ACC112 (cell line): Measurements from ENCODE around the gene RASA3.

ENCODE experiments used
- H2AFZ ChIP-seq: fragments of 200-600 bp; sonication (generic); one replicate; pipeline ENCODE4 v1.6.0; 2017; ENCODE audit warnings: antibody characterized with exemption, low read length; ENCODE audit not compliant: unreplicated experiment
- H3K27ac ChIP-seq: fragments of 200-600 bp; sonication (generic); 2 replicates; pipeline ENCODE4 v1.5.1; 2014; ENCODE audit warnings: low read depth, mild to moderate bottlenecking, antibody characterized with exemption, low read length, moderate library complexity
- H3K27me3 ChIP-seq: fragments of 200-600 bp; sonication (generic); 2 replicates; pipeline ENCODE4 v1.6.1; 2014; ENCODE audit warnings: mild to moderate bottlenecking, antibody characterized with exemption, low read length, moderate library complexity, mixed read lengths; ENCODE audit not compliant: insufficient read depth
- H3K36me3 ChIP-seq: fragments of 200-600 bp; sonication (generic); 2 replicates; pipeline ENCODE4 v1.6.1; 2016; ENCODE audit warnings: mild to moderate bottlenecking, antibody characterized with exemption, low read length, moderate library complexity, mixed read lengths; ENCODE audit not compliant: insufficient read depth
- H3K4me1 ChIP-seq: fragments of 200-600 bp; sonication (generic); one replicate; pipeline ENCODE4 v1.6.1; 2016; ENCODE audit warnings: low read length, mixed read lengths; ENCODE audit not compliant: insufficient read depth, unreplicated experiment, control insufficient read depth
- H3K4me3 ChIP-seq: fragments of 200-600 bp; sonication (generic); 2 replicates; pipeline ENCODE4 v1.5.1; 2014; ENCODE audit warnings: mild to moderate bottlenecking, low read depth, low read length
- H3K79me2 ChIP-seq: fragments of 200-600 bp; sonication (generic); one replicate; pipeline ENCODE4 v1.6.0; 2016; ENCODE audit warnings: low read length; ENCODE audit not compliant: control insufficient read depth, unreplicated experiment, insufficient read depth

The RASA3 gene

DNA sequence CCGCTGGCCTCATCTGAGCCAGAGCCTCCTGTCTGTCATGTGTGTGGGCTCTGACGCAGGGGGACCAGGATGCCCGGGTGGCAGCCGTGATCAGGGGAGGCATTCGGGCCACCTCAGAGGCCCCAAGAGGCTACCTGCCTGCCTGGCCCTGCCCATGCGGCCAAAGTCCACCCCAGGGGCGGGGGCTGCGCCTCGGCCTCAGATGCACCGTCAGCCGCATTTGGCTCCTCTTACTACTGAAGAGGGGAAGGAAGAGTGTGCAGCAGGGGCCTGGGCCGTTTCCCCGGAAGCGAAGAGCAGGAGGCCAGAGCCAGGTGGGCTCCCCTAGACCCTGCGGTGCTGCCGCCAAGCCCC, 192.5 kb downstream of the RASA3 start:
- Histone ChIP-seq H3K36me3 (no peaks in the 10 kb centered on the region), H3K4me1 (no peaks in the 10 kb centered on the region), H3K27ac (no peak overlapping the region), H3K4me3 (no peak overlapping the region), H3K79me2 (no peaks in the 10 kb centered on the region), H3K27me3 (no peaks in the 10 kb centered on the region), H2AFZ (no peak overlapping the region)

DNA sequence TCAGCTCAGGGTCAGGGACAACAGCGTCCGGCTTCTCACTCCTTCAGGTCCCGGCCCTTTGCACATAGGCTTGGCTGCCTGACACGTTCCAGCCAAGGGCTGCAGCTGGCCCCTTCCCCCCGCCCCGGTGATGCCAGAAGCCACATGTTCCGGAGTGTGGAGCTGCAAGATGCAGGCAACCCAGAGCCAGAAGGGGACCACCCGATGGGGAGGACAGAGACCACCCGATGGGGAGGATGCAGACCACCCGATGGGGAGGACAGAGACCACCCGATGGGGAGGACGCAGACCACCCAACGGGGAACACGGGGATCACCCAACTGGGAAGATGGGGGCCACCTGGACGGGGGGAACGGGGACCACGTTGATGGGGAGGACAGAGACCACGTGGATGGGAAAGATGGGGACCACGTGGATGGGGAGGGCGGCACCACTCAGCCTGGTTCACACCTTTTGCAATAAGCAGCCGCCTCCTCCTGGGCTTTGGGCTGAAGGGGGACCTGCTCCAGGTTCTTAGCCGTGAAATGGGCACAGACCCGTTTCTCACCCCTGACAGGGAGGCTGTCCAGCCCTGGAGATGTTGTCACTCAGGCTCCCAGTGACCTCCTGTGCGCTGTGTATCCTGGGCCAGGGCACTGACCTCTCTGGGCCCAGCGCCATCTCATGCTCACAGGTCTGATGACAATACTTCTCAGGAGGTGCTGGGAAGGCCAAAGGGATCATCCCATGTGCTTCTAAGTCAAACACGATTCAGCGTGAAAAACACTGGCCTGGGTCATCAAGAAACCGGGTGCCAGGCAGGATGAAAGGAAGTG, 193.1 kb downstream of the RASA3 start:
- Histone ChIP-seq H3K27me3 (no peaks in the 10 kb centered on the region), H3K4me3 (no peak overlapping the region), H3K79me2 (no peaks in the 10 kb centered on the region), H3K36me3 (no peaks in the 10 kb centered on the region), H2AFZ (no peak overlapping the region), H3K27ac (no peak overlapping the region), H3K4me1 (no peaks in the 10 kb centered on the region)

DNA sequence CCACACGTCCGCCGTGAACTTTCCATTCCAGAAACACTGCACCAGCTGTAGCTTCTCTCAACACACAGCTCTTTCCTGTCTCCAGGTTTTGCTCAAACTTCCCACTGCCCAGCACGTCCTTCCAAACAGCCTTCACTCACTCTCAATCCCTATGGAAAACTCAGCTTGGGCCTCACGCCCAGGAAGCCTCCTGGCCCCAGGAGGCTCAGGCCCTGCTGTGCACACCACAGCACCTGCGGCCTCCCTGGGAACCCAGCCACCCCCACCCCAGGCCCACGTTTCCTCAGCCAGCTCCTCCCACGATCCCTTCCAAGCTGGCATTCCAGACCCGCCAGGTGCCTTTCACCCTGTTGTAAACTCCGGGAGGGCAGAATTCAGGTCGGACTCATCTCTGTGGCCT, 193.7 kb downstream of the RASA3 start:
- Histone ChIP-seq H3K4me3 (no peak overlapping the region), H3K27ac (no peak overlapping the region), H3K79me2 (no peaks in the 10 kb centered on the region), H3K36me3 (no peaks in the 10 kb centered on the region), H3K4me1 (no peaks in the 10 kb centered on the region), H3K27me3 (no peaks in the 10 kb centered on the region), H2AFZ (no peak overlapping the region)

DNA sequence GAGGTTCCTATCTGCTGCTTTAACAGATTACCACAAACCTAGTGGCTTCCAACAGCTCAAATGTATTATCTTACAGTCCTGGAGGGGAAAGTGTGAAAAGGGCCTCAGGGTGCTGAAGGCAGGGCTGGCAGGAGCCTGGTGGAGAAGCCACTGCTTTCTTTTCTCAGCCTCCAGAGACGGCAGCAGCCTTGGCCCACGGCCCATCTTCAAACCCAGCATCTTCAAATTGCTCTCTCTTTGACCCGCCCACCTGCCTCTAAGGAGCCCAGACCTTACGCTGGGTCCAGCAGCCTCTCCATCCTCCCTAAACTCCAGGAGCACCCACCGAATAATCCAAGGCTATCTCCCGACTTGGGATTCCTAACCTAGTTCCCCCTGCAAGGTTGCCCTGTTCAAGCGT, 194.2 kb downstream of the RASA3 start:
- Histone ChIP-seq H3K27ac (no peak overlapping the region), H3K4me3 (no peak overlapping the region), H3K36me3 (no peaks in the 10 kb centered on the region), H3K27me3 (no peaks in the 10 kb centered on the region), H3K4me1 (no peaks in the 10 kb centered on the region), H2AFZ (no peak overlapping the region), H3K79me2 (no peaks in the 10 kb centered on the region)

DNA sequence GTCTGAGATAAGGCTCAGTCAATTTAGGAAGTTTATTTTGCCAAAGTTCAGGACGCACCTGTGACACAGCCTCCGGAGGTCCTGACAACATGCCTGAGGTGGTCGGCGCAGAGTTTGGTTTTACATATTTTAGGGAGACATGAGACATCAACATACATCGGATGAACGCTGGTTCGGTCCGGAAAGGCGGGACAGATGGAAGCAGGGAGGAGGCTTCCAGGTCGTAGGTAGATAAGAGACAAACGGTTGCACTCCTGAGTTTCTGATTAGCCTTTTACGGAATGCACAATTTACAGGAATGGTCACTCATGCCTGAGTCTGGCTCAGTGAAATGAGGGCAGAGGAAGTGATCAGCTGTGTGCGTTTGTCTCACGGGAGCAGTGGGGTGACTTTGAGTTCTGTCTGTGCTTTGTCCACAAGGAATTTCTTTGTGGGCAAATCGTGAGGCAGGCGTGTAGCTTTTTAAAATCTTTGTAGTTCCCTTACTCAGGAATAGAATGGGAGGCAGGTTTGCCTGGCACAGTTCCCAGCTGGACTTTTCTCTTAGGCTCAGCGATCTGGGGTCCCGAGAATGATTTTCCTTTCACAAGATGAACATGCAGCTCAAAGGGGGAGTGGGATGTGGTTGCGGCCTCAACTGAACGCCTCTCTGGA, 194.8 kb downstream of the RASA3 start:
- Histone ChIP-seq H3K79me2 (no peaks in the 10 kb centered on the region), H3K36me3 (no peaks in the 10 kb centered on the region), H3K4me1 (no peaks in the 10 kb centered on the region), H3K27me3 (no peaks in the 10 kb centered on the region), H3K4me3 (no peak overlapping the region), H2AFZ (no peak overlapping the region), H3K27ac (no peak overlapping the region)

DNA sequence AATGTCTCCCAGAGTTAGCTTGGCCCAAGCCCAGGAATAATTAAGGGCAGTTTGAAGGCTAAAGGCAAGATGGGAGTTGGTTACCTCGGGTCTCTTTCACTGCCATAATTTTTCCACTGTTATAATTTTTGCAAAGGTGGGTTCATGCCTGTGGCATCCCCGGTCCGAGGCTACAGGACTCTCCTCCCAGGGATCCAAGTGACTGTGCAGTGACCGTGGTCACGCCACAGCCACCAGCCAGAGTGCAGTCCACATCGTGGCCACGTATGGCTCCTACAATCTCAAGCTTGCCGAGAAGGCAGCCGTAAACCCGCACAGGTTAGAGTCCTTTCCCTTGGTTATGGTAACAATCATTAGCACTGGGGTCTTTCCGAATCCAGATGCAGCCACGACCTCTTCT, 195.3 kb downstream of the RASA3 start:
- Histone ChIP-seq H2AFZ (no peak overlapping the region), H3K4me3 (no peak overlapping the region), H3K4me1 (no peaks in the 10 kb centered on the region), H3K79me2 (no peaks in the 10 kb centered on the region), H3K27ac (no peak overlapping the region), H3K27me3 (no peaks in the 10 kb centered on the region), H3K36me3 (no peaks in the 10 kb centered on the region)

- no peaks in the 10 kb centered on the region for H3K4me1 ChIP-seq
- H3K4me3 ChIP-seq: no peak overlapping the region
- no peaks in the 10 kb centered on the region for H3K27me3 ChIP-seq
- H3K36me3 ChIP-seq: no peaks in the 10 kb centered on the region
- H2AFZ ChIP-seq: no peak overlapping the region
- no peak overlapping the region for H3K27ac ChIP-seq
- no peaks in the 10 kb centered on the region for H3K79me2 ChIP-seq
These were observed 196.1 kb downstream of the RASA3 start for GRCh38 chr13:113936166-113936965.

- Histone ChIP-seq H3K27me3 (no peaks in the 10 kb centered on the region), H3K79me2 (no peaks in the 10 kb centered on the region), H3K4me1 (no peaks in the 10 kb centered on the region), H3K4me3 (no peak overlapping the region), H3K27ac (no peak overlapping the region), H3K36me3 (no peaks in the 10 kb centered on the region), H2AFZ (no peak overlapping the region)
These were observed 197.2 kb downstream of the RASA3 start for GRCh38 chr13:113935001-113935844.

DNA sequence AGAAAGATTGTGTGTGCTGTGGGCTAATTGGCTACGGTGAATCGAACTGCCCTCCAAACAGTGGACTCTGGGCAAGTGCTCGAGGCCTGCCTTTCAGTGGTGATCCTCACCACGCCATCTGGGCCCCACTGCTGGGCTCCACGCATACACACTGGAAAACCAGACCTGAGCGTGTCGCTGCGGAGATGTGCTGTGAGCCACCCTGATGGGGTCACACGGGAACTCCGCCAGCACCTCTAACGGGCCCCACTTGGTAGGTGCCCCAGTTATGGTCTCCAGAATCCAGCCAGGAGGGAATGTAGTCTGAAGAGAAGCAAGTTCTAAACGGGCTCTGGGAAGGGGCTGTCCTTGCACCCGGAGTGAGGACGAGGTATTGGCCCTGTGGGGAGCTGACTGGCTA, 197.8 kb downstream of the RASA3 start:
- H3K79me2 ChIP-seq: no peaks in the 10 kb centered on the region
- no peaks in the 10 kb centered on the region for H3K27me3 ChIP-seq
- H2AFZ ChIP-seq: no peak overlapping the region
- H3K27ac ChIP-seq: no peak overlapping the region
- H3K4me1 ChIP-seq: peaks cover 1% of the 10 kb centered on the region
- no peak overlapping the region for H3K4me3 ChIP-seq
- no peaks in the 10 kb centered on the region for H3K36me3 ChIP-seq

DNA sequence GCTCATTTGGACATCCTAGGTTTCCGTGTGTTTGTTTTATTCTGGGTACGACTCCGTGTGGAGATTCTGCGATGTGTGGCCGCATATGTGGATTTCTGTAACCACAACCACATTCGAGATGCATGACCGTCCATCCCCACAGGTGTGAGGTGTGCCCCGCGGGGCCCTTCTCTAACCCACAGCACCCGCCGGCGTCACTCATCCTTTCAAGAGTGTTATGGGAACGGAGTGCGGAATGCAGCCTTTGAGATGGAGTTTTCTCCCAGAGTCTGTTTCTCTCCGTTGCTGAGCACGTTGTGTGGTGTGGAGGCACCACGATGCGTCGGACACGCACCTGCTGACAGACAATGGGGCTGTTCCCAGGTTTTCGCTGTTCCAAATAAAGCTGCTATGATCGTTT, 198.5 kb downstream of the RASA3 start:
- Histone ChIP-seq H3K27me3 (no peaks in the 10 kb centered on the region), H3K4me1 (peaks cover 8% of the 10 kb centered on the region), H3K27ac (no peak overlapping the region), H3K79me2 (no peaks in the 10 kb centered on the region), H3K4me3 (no peak overlapping the region), H3K36me3 (no peaks in the 10 kb centered on the region), H2AFZ (no peak overlapping the region)
